ENCODE results near the gene C1GALT1. TPM values are rescaled to one million over a fixed set of nuclear protein-coding genes. Genes with fewer than 3 reads are reported as not detected.

The C1GALT1 gene
- total RNA-seq, 1 experiment from 2014 or later, result 54.2 TPM

- H3K9me2 ChIP-seq (ENCODE audit: insufficient read depth), result no peaks in the 10 kb centered on the region
- no TSS peak for BruUV-seq (replicated peaks)
- H3K27ac ChIP-seq, result no peak overlapping the region
- no peaks in the 10 kb centered on the region for H3K79me2 ChIP-seq (ENCODE audit: low read depth)
- H2AFZ ChIP-seq, result no peak overlapping the region
- DNase-seq, result no peak
- H4K20me1 ChIP-seq (ENCODE audit: insufficient read depth), result no peaks in the 10 kb centered on the region
- intact Hi-C loops (cut with micrococcal nuclease; ENCODE audit: unreplicated experiment), result no loop called here
- ChIA-PET POLR2A (ENCODE audit: unreplicated experiment) (no interaction called here), CTCF (no interaction called here)
- no peaks in the 10 kb centered on the region for H3K36me3 ChIP-seq (ENCODE audit: low read depth)
- H3K9me3 ChIP-seq (ENCODE audit: insufficient read depth, low read depth), result no peaks in the 10 kb centered on the region
- no peaks in the 10 kb centered on the region for H3K4me1 ChIP-seq (replicated peaks; ENCODE audit: insufficient read depth)
- no peaks in the 10 kb centered on the region for H3F3A ChIP-seq (ENCODE audit: insufficient read depth, low read depth)
- no peak overlapping the region for H3K4me3 ChIP-seq
- TF ChIP-seq EZH2 (IDR thresholded peaks at IDR 0.05; ENCODE audit: low read depth) (no peak), CTCF (conservative IDR thresholded peaks at IDR 0.05) (no peak)
- no peaks in the 10 kb centered on the region for H3K27me3 ChIP-seq (ENCODE audit: insufficient read depth, low read depth)
- H3K4me2 ChIP-seq, result no peak overlapping the region
Observed at GRCh38 chr7:7293092-7293491, 110.7 kb downstream of the C1GALT1 start.

- no peak for DNase-seq
- ChIA-PET CTCF (no interaction called here), POLR2A (ENCODE audit: unreplicated experiment) (no interaction called here)
- Histone ChIP-seq H3K4me2 (no peak overlapping the region), H2AFZ (no peak overlapping the region), H3K9me3 (ENCODE audit: insufficient read depth, low read depth) (no peaks in the 10 kb centered on the region), H3K27me3 (ENCODE audit: insufficient read depth, low read depth) (no peaks in the 10 kb centered on the region), H3K9me2 (ENCODE audit: insufficient read depth) (no peaks in the 10 kb centered on the region), H3K4me1 (replicated peaks; ENCODE audit: insufficient read depth) (no peaks in the 10 kb centered on the region), H3K27ac (no peak overlapping the region), H3F3A (ENCODE audit: insufficient read depth, low read depth) (no peaks in the 10 kb centered on the region), H4K20me1 (ENCODE audit: insufficient read depth) (no peaks in the 10 kb centered on the region), H3K4me3 (no peak overlapping the region), H3K36me3 (ENCODE audit: low read depth) (no peaks in the 10 kb centered on the region), H3K79me2 (ENCODE audit: low read depth) (no peaks in the 10 kb centered on the region)
- intact Hi-C loops (cut with micrococcal nuclease; ENCODE audit: unreplicated experiment), result no loop called here
- BruUV-seq (replicated peaks), result no TSS peak
- TF ChIP-seq EZH2 (IDR thresholded peaks at IDR 0.05; ENCODE audit: low read depth), result no peak
- TF ChIP-seq CTCF (conservative IDR thresholded peaks at IDR 0.05), result no peak
Observed at GRCh38 chr7:7294911-7295310, 112.6 kb downstream of the C1GALT1 start.
